LNCAP (cell line): ENCODE results near the gene KIF1B.

Source experiments
- CTCF ChIP-seq: fragments of 450-650 bp; IDR thresholded peaks from 2 replicates; pipeline ENCODE4 v1.5.1; 2017; ENCODE audit warnings: mild to moderate bottlenecking

Gene KIF1B

GRCh38 chr1:10353693-10354092, 143.3 kb downstream of the KIF1B start:
- no peak for TF ChIP-seq CTCF

GRCh38 chr1:10360045-10360444, 149.7 kb downstream of the KIF1B start:
- no peak for TF ChIP-seq CTCF

GRCh38 chr1:10361515-10361914, 151.1 kb downstream of the KIF1B start:
- no peak for TF ChIP-seq CTCF

GRCh38 chr1:10368194-10368593, 157.8 kb downstream of the KIF1B start:
- no peak for TF ChIP-seq CTCF

- TF ChIP-seq CTCF = no peak
Observed at GRCh38 chr1:10374442-10374860, 164.1 kb downstream of the KIF1B start.

- peak; percentile 76 for TF ChIP-seq CTCF
Observed at GRCh38 chr1:10377365-10378029, 167.1 kb downstream of the KIF1B start.

GRCh38 chr1:10378081-10378841, 167.9 kb downstream of the KIF1B start:
- TF ChIP-seq CTCF = no peak
